B cell (primary cell): ENCODE data around the gene ARHGEF35. TPM values are rescaled to one million over a fixed set of nuclear protein-coding genes. Genes with fewer than 3 reads are reported as not detected.
"Not testable (repeated sequence)": the region's sequence is repeated elsewhere in the genome, so short reads cannot be mapped to it uniquely, and the experiment has no call there.

Experiments used
- ATAC-seq: fragments of 200-7000 bp; cut with Tn5 transposase; one replicate; pipeline ENCODE4 v1.10.0; 2021; ENCODE audit warnings: low read depth, mild to moderate bottlenecking, moderate number of reproducible peaks, moderate library complexity
- CTCF ChIA-PET: fragments of 350-600 bp; sonication (Branson Sonifier 250); formaldehyde crosslinking; loops from one replicate; lab custom pipeline; 2021; ENCODE audit warnings: antibody characterized with exemption, inconsistent platforms; lab: Charles Lee
- POLR2A ChIA-PET: fragments of 350-600 bp; sonication (Branson Sonifier 250); formaldehyde crosslinking; loops from one replicate; lab custom pipeline; 2021; ENCODE audit warnings: antibody characterized with exemption; lab: Charles Lee
- DNase-seq: peaks from one replicate; pipeline ENCODE4 v3.0.0; 2013
- H2AFZ ChIP-seq: 2 replicates; pipeline ENCODE4 v1.6.1; 2012; ENCODE audit warnings: mild to moderate bottlenecking, low read depth, low read length; ENCODE audit not compliant: insufficient read depth, poor library complexity, severe bottlenecking
- H3K27ac ChIP-seq, 2 donors: 1 replicate in 1 of 2; 2 replicates in 1 of 2; pipeline ENCODE4 v1.5.1; 2012 to 2013; ENCODE audit warnings: low read length in 2 of 2, mild to moderate bottlenecking in 2 of 2, moderate library complexity in 1 of 2
- H3K27me3 ChIP-seq, 4 experiments: fragments of 200-600 bp in 1 of 4; sonication (generic) in 1 of 4; replicated peaks in 1 of 4; 1 replicate in 2 of 4; 2 replicates in 2 of 4; pipeline versions ENCODE4 v1.6.1 to v1.7.0; 2013 to 2016; ENCODE audit warnings: low read length in 3 of 4, mild to moderate bottlenecking in 2 of 4, mixed read lengths in 1 of 4, moderate library complexity in 1 of 4; ENCODE audit not compliant: insufficient read depth in 4 of 4, control insufficient read depth in 3 of 4; ENCODE audit errors: control extremely low read depth in 1 of 4
- H3K36me3 ChIP-seq, 2 experiments: replicated peaks in 1 of 2; 1 replicate in 1 of 2; 2 replicates in 1 of 2; pipeline versions ENCODE4 v1.6.1 to v1.7.1; 2013; ENCODE audit warnings: low read length in 1 of 2; ENCODE audit not compliant: insufficient read depth in 2 of 2, control insufficient read depth in 1 of 2; ENCODE audit errors: control extremely low read depth in 1 of 2, extremely low read depth in 1 of 2
- H3K4me1 ChIP-seq, 2 donors: fragments of 200-600 bp in 1 of 2; sonication (generic) in 1 of 2; 1 replicate in 1 of 2; 2 replicates in 1 of 2; pipeline versions ENCODE4 v1.5.1 to v1.6.1; 2013 to 2017; ENCODE audit warnings: low read length in 2 of 2; ENCODE audit not compliant: control insufficient read depth in 2 of 2, insufficient read depth in 2 of 2
- H3K4me2 ChIP-seq: replicated peaks from 2 replicates; pipeline ENCODE3; 2012; ENCODE audit warnings: mild to moderate bottlenecking, low read depth, low read length; ENCODE audit not compliant: poor library complexity, severe bottlenecking
- H3K4me3 ChIP-seq, 5 experiments: fragments of 200-600 bp in 1 of 5; sonication (generic) in 1 of 5; 1 replicate in 3 of 5; 2 replicates in 2 of 5; pipeline versions ENCODE4 v1.5.1 to v1.7.0; 2011 to 2016; ENCODE audit warnings: low read length in 4 of 5, mild to moderate bottlenecking in 4 of 5, low read depth in 2 of 5, control low read depth in 1 of 5, moderate library complexity in 1 of 5; ENCODE audit not compliant: insufficient read depth in 1 of 5; ENCODE audit errors: control extremely low read depth in 1 of 5, extremely low read depth in 1 of 5
- H3K79me2 ChIP-seq: fragments of 200-600 bp; sonication (generic); one replicate; pipeline ENCODE4 v1.6.0; 2016; ENCODE audit warnings: low read length; ENCODE audit not compliant: control insufficient read depth, insufficient read depth
- H3K9ac ChIP-seq: fragments of 200-600 bp; sonication (generic); 2 replicates; pipeline ENCODE4 v1.6.1; 2017; ENCODE audit warnings: mild to moderate bottlenecking, low read length, moderate library complexity
- H3K9me3 ChIP-seq, 3 donors: one replicate each; pipeline versions ENCODE4 v1.6.1 to v1.7.1; 2013; ENCODE audit warnings: low read length in 2 of 3; ENCODE audit not compliant: control insufficient read depth in 2 of 3, insufficient read depth in 1 of 3; ENCODE audit errors: control extremely low read depth in 1 of 3
- H4K20me1 ChIP-seq: 2 replicates; pipeline ENCODE4 v1.6.0; 2012; ENCODE audit warnings: mild to moderate bottlenecking, low read length; ENCODE audit not compliant: insufficient read depth, control insufficient read depth, poor library complexity, severe bottlenecking
- H3K27ac Mint-ChIP-seq: one replicate; pipeline ENCODE4 v1.8.0; 2021; ENCODE audit warnings: mixed read lengths
- H3K27me3 Mint-ChIP-seq: one replicate; pipeline ENCODE4 v1.8.0; 2021; ENCODE audit warnings: mixed read lengths
- H3K4me1 Mint-ChIP-seq: one replicate; pipeline ENCODE4 v1.8.0; 2021; ENCODE audit warnings: mixed read lengths
- H3K4me3 Mint-ChIP-seq: one replicate; pipeline ENCODE4 v1.8.0; 2021; ENCODE audit warnings: mixed read lengths
- H3K9me3 Mint-ChIP-seq: one replicate; pipeline ENCODE4 v1.8.0; 2022; ENCODE audit warnings: mixed read lengths; ENCODE audit not compliant: insufficient read depth
- WGBS: methylation state at CpG from one replicate; pipeline ENCODE4 v1.1.5; 2013; ENCODE audit warnings: missing lambda C conversion rate; ENCODE audit not compliant: insufficient coverage; 5-methylcytosine and 5-hydroxymethylcytosine counted together
- intact Hi-C: fragments of 100-400 bp; cut with micrococcal nuclease; formaldehyde crosslinking; loops from one replicate; pipeline ENCODE4 v1.10.0; 2022
- polyA plus RNA-seq: library from polyadenylated mRNA; depleted of rRNA; stranded (reverse); fragments of >200 nt; gene quantifications from 2 replicates; pipeline ENCODE4 v1.2.3, GENCODE V29; 2012
- total RNA-seq, 2 donors: library from RNA; stranded (reverse); fragments of 120-200 nt in 1 of 2; gene quantifications; 1 replicate in 1 of 2; 2 replicates in 1 of 2; pipeline versions ENCODE4 v1.2.3 to v1.2.4, GENCODE V29; 2013 to 2022

ARHGEF35 gene
- total and polyA plus RNA-seq, 2 donors (not counting 1 experiment from before 2014, with no cell fraction given) = 0.34 to 2.1 TPM

DNA sequence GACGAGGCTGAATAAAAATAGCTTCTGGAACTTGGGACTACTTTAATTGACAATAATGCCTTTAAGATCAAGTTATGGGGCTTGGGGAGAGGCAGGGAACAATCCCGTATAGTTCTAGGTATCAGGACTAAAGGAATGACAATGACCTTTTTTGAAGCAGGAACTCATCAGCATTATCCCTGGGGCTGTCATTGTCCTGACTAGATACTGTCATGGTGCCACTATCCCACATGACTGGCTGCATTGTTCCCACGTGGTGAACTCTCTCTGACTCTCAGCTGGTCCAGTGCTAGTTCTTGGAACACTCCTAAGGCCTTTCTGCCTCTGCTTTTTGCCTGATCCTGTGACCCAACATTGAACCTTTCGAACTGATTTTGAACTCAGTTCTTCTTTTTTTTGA lies 3.3 kb upstream of the ARHGEF35 start:
- H3K4me2 ChIP-seq, H3K27ac Mint-ChIP-seq, CTCF ChIA-PET, H3K4me1 ChIP-seq, H3K36me3 ChIP-seq, DNase-seq, H4K20me1 ChIP-seq, ATAC-seq, H3K9ac ChIP-seq, H3K27ac ChIP-seq, H3K4me3 ChIP-seq, H3K9me3 ChIP-seq, H3K4me3 Mint-ChIP-seq, H3K27me3 ChIP-seq, H2AFZ ChIP-seq, H3K4me1 Mint-ChIP-seq, H3K79me2 ChIP-seq, POLR2A ChIA-PET, H3K27me3 Mint-ChIP-seq, H3K9me3 Mint-ChIP-seq, intact Hi-C loops: not testable (repeated sequence)
- WGBS = no CpG with 5 or more reads among the region's 4 CpGs

DNA sequence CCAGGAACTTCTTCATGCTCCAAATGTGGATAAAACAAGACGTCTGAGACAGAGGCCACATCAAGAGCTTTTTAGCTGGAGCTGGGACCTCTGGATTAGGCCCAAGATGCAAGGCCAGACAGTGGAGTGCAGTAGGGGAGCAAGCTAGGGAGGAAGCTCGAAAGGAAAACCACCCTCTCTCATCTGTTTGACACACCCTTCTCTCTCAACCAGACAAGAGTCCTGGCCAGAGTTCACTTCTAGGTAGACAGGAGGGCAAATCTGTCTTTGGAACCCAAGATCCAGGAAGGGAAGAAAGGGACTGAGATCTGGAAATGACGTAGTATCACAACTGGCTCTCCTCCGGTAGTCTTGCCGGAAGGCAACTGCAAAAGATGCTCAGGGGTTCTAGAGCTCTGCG lies 1.2 kb downstream of the ARHGEF35 start:
- POLR2A ChIA-PET, H3K4me2 ChIP-seq, H3K4me1 Mint-ChIP-seq, intact Hi-C loops, H3K27ac Mint-ChIP-seq, H3K27me3 Mint-ChIP-seq, H4K20me1 ChIP-seq, ATAC-seq, CTCF ChIA-PET, H3K27ac ChIP-seq, H2AFZ ChIP-seq, DNase-seq, H3K9ac ChIP-seq, H3K9me3 ChIP-seq, H3K79me2 ChIP-seq, H3K9me3 Mint-ChIP-seq, H3K27me3 ChIP-seq, H3K4me1 ChIP-seq, H3K4me3 ChIP-seq, H3K36me3 ChIP-seq, H3K4me3 Mint-ChIP-seq: not testable (repeated sequence)
- WGBS = no CpG with 5 or more reads among the region's 6 CpGs

DNA sequence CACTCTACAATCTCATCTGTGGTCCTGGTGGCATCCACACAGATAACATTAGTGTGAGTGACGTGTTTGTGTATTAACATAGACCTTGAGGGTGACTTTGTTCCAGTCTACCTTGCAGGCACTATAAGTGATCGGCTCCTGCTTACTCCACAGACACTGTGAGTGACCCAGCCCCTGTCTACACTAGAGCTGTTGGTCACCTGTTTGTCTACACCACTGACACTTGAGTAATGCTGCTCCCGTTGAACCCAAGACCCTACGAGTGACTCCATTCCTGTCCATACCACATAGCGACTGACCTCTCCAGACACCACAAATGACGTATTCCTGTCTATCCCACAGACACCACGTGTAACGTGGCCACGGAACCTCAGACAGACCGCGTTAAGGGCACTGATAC lies 1.9 kb downstream of the ARHGEF35 start:
- H3K79me2 ChIP-seq, ATAC-seq, CTCF ChIA-PET, intact Hi-C loops, H3K27me3 Mint-ChIP-seq, H3K27me3 ChIP-seq, H2AFZ ChIP-seq, H3K27ac ChIP-seq, H3K4me1 ChIP-seq, H3K4me3 Mint-ChIP-seq, H3K9ac ChIP-seq, H3K9me3 Mint-ChIP-seq, H3K4me3 ChIP-seq, H3K4me2 ChIP-seq, H3K9me3 ChIP-seq, POLR2A ChIA-PET, H3K36me3 ChIP-seq, H3K4me1 Mint-ChIP-seq, H4K20me1 ChIP-seq, H3K27ac Mint-ChIP-seq, DNase-seq: not testable (repeated sequence)
- no CpG with 5 or more reads among the region's 11 CpGs for WGBS

DNA sequence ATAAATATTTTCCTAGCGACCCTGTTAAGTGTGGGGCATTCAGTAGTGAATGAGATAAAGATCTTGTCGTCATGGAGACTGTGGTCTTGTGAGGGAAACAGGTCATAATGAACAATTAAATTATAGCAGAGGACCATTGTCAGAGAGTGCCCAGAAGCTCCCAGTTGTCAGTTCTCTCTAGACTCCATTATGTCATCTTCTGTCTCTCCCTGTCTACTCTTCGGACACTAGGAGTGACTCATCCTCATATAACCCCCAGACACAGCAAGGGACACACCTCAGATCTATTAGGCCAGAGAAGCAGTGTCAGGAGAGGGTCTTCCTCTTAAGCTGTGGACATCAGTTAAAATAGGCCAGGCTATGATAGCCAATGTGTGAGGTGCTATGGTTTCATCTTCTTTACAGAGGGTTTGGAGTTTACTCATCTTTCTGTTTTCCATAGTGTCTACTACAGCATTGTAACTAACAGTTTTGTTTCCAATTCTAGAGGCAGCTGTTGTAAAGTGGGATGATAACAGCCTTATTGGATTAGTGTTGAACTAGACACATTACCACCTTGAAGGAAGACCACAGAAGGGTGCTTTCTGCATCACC lies 7.0 kb downstream of the ARHGEF35 start:
- H3K79me2 ChIP-seq, POLR2A ChIA-PET, H3K4me3 Mint-ChIP-seq, CTCF ChIA-PET, H3K27me3 Mint-ChIP-seq, H3K4me1 ChIP-seq, H3K9me3 Mint-ChIP-seq, H3K4me3 ChIP-seq, H4K20me1 ChIP-seq, H2AFZ ChIP-seq, H3K4me1 Mint-ChIP-seq, H3K9ac ChIP-seq, H3K27ac ChIP-seq, DNase-seq, H3K9me3 ChIP-seq, H3K27ac Mint-ChIP-seq, H3K27me3 ChIP-seq, H3K36me3 ChIP-seq, intact Hi-C loops, H3K4me2 ChIP-seq, ATAC-seq: not testable (repeated sequence)
- WGBS = no CpG with 5 or more reads among the region's 3 CpGs
